Loucy (cell line): ENCODE measurements around the gene MBLAC1.

Source experiments
- CTCF ChIP-seq: fragments of 200-600 bp; sonication (generic); conservative IDR thresholded peaks from 2 replicates; pipeline ENCODE4 v1.5.1; 2014; ENCODE audit warnings: mild to moderate bottlenecking, antibody characterized with exemption, low read length
- EZH2phosphoT487 ChIP-seq: fragments of 200-600 bp; IDR thresholded peaks from 2 replicates; pipeline ENCODE4 v1.6.1; 2018; ENCODE audit warnings: antibody characterized with exemption, mild to moderate bottlenecking, moderate library complexity, borderline replicate concordance

- TF ChIP-seq CTCF (no peak), EZH2phosphoT487 (no peak)
These were observed 1.8 kb downstream of the MBLAC1 start for GRCh38 chr7:100128637-100128963.
